Body of pancreas (tissue), 4 donors: ENCODE measurements around the gene ZSCAN10. TPM values are rescaled to one million over a fixed set of nuclear protein-coding genes. Genes with fewer than 3 reads are reported as not detected.

ENCODE experiments used
- ATAC-seq: fragments of 150-250 bp; one replicate; pipeline ENCODE4 v1.9.1; 2016
- DNase-seq, 4 donors: peaks; one replicate each; pipeline ENCODE4 v3.0.0-alpha.2; 2019
- H3K27ac ChIP-seq, 4 donors: fragments of 200-600 bp; sonication (generic); 1 replicate in 3 of 4; 2 replicates in 1 of 4; pipeline versions ENCODE4 v1.5.1 to v1.6.1; 2016 to 2019; ENCODE audit warnings: mild to moderate bottlenecking in 1 of 4, mixed read lengths in 1 of 4, moderate library complexity in 1 of 4
- H3K27me3 ChIP-seq, 2 donors: fragments of 200-600 bp; sonication (generic); one replicate each; pipeline ENCODE4 v1.6.0; 2016; ENCODE audit warnings: mild to moderate bottlenecking in 1 of 2
- H3K36me3 ChIP-seq, 2 donors: fragments of 200-600 bp; sonication (generic); replicated peaks in 1 of 2; 2 replicates each; pipeline ENCODE4 v1.5.1; 2016; ENCODE audit warnings: low read depth in 2 of 2; ENCODE audit not compliant: insufficient read depth in 1 of 2
- H3K4me1 ChIP-seq: fragments of 200-600 bp; sonication (generic); one replicate; pipeline ENCODE4 v1.6.0; 2016
- H3K4me3 ChIP-seq, 2 donors: fragments of 200-600 bp; sonication (generic); 1 replicate in 1 of 2; 2 replicates in 1 of 2; pipeline ENCODE4 v1.5.1; 2016 to 2019
- H3K9me3 ChIP-seq, 3 donors: fragments of 200-600 bp; sonication (generic); 1 replicate in 2 of 3; 2 replicates in 1 of 3; pipeline ENCODE4 v1.5.1; 2016
- POLR2A ChIP-seq, 3 donors: fragments of 450-650 bp; IDR thresholded peaks; one replicate each; pipeline ENCODE4 v1.6.1; 2016; ENCODE audit warnings: antibody characterized with exemption in 3 of 3, mild to moderate bottlenecking in 2 of 3
- WGBS, 2 donors: methylation state at CpG; one replicate each; pipeline ENCODE4 v1.1.5; 2017; 5-methylcytosine and 5-hydroxymethylcytosine counted together
- intact Hi-C: fragments of 100-400 bp; cut with DNase I; formaldehyde crosslinking; loops from one replicate; pipeline ENCODE4 v1.15.1; 2023
- small RNA-seq: library from RNA; depleted of rRNA; stranded (forward); fragments of <200 nt; gene quantifications from one replicate; pipeline ENCODE3, GENCODE V24; 2016
- total RNA-seq, 2 donors: library from RNA; depleted of rRNA; stranded (reverse); fragments of >200 nt; gene quantifications; one replicate each; pipeline ENCODE4 v1.1.0, GENCODE V29; 2016
- TF ChIP-seq, protein P1 (sequence below), 7 experiments: fragments of 450-650 bp in 4 of 7; fragments of 200-600 bp in 3 of 7; sonication (generic) in 3 of 7; IDR thresholded peaks; one replicate each; pipeline ENCODE4 v1.5.1; 2016 to 2019; ENCODE audit warnings: antibody characterized with exemption in 7 of 7

Gene ZSCAN10
- total RNA-seq, 2 donors from 2014 or later: not detected

DNA sequence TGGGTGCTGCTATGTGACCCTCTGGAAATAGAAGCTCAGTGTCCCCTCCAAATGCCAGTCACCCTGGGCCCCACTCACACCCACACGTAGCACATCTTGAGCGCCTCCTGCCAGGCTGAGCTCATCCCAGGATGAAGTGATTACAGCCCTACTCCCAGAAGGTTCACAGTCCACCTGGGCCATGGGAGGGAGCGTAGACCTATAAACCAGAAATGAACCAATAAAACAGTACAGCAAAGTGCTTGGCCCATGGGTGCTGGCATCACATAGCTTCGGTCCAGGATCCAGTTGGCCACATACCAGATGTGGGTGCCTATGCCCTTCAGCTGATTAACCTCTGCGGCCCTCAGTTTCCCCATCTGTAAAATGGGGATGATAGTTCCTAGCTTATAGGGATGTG lies 60.2 kb downstream of the ZSCAN10 start:
- TF ChIP-seq, protein P1, sequence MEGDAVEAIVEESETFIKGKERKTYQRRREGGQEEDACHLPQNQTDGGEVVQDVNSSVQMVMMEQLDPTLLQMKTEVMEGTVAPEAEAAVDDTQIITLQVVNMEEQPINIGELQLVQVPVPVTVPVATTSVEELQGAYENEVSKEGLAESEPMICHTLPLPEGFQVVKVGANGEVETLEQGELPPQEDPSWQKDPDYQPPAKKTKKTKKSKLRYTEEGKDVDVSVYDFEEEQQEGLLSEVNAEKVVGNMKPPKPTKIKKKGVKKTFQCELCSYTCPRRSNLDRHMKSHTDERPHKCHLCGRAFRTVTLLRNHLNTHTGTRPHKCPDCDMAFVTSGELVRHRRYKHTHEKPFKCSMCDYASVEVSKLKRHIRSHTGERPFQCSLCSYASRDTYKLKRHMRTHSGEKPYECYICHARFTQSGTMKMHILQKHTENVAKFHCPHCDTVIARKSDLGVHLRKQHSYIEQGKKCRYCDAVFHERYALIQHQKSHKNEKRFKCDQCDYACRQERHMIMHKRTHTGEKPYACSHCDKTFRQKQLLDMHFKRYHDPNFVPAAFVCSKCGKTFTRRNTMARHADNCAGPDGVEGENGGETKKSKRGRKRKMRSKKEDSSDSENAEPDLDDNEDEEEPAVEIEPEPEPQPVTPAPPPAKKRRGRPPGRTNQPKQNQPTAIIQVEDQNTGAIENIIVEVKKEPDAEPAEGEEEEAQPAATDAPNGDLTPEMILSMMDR (IDR thresholded peaks at IDR 0.05): no peak
- no peak for TF ChIP-seq POLR2A (IDR thresholded peaks at IDR 0.05)
- Histone ChIP-seq H3K36me3 (no peaks in the 10 kb centered on the region), H3K27me3 (no peaks in the 10 kb centered on the region), H3K4me1 (peaks cover 40% of the 10 kb centered on the region), H3K4me3 (no peak overlapping the region), H3K27ac (no peak overlapping the region), H3K9me3 (no peaks in the 10 kb centered on the region)
- no peak for ATAC-seq
- no peak for DNase-seq
- 89 to 94% methylated on average over 5 of the region's 5 CpGs for WGBS, 2 donors
- intact Hi-C loops: no loop called here

Small RNAs within 50 kb of the gene (small RNA-seq; reads per million reads assigned to genes)
- not detected for gene RNU1-22P

Other genes with a start within 250 kb of the ZSCAN10 start
- gene PRSS22, start 241.1 kb downstream of the ZSCAN10 start, total RNA-seq: 10 to 100 TPM in 1 of 2 donors, 1 to 10 TPM in 1; 3.6 to 19.4 TPM
- gene FLYWCH2, start 216.1 kb downstream of the ZSCAN10 start, total RNA-seq: 10 to 100 TPM; 23.6 to 49.1 TPM
- 10 to 100 TPM; 24.6 to 53.7 TPM for gene FLYWCH1, start 187.4 kb downstream of the ZSCAN10 start, total RNA-seq
- gene KREMEN2, start 135.0 kb downstream of the ZSCAN10 start, total RNA-seq: 1 to 10 TPM in 1 of 2 donors, not detected in 1; 6.3 TPM
- 10 to 100 TPM in 1 of 2 donors, 1 to 10 TPM in 1; 8.8 to 13.2 TPM for gene PAQR4, start 129.9 kb downstream of the ZSCAN10 start, total RNA-seq
- under 1 TPM in 1 of 2 donors, not detected in 1; 0.26 TPM for gene PKMYT1, start 118.8 kb downstream of the ZSCAN10 start, total RNA-seq
- 10 to 100 TPM in 1 of 2 donors, 1 to 10 TPM in 1; 4.7 to 11.2 TPM for gene CLDN9, start 86.4 kb downstream of the ZSCAN10 start, total RNA-seq
- under 1 TPM; 0.33 to 0.78 TPM for gene CLDN6, start 81.1 kb downstream of the ZSCAN10 start, total RNA-seq
- gene TNFRSF12A, start 78.9 kb downstream of the ZSCAN10 start, total RNA-seq: 100 to 1,000 TPM; 132 to 229 TPM
- 10 to 100 TPM in 1 of 2 donors, 1 to 10 TPM in 1; 6.9 to 15.3 TPM for gene HCFC1R1, start 75.4 kb downstream of the ZSCAN10 start, total RNA-seq
- gene THOC6, start 75.3 kb downstream of the ZSCAN10 start, total RNA-seq: 10 to 100 TPM; 11.7 to 21.8 TPM
- gene BICDL2, start 62.4 kb downstream of the ZSCAN10 start, total RNA-seq: 100 to 1,000 TPM; 132 to 357 TPM
- under 1 TPM; under 0.01 to 0.99 TPM for gene MMP25, start 52.7 kb downstream of the ZSCAN10 start, total RNA-seq
- 100 to 1,000 TPM; 184 to 238 TPM for gene IL32, start 33.7 kb downstream of the ZSCAN10 start, total RNA-seq
- 10 to 100 TPM; 14.2 to 20.0 TPM for gene ZNF205, start 13.3 kb upstream of the ZSCAN10 start, total RNA-seq
- gene ZNF213, start 35.7 kb upstream of the ZSCAN10 start, total RNA-seq: 10 to 100 TPM; 12.5 to 21.4 TPM
- not detected for gene OR1F1, start 88.9 kb upstream of the ZSCAN10 start, total RNA-seq
- 1 to 10 TPM; 2.0 to 7.0 TPM for gene ZNF200, start 135.9 kb upstream of the ZSCAN10 start, total RNA-seq
- gene MEFV, start 157.3 kb upstream of the ZSCAN10 start, total RNA-seq: under 1 TPM; 0.78 to 0.99 TPM
- gene ZNF263, start 184.2 kb upstream of the ZSCAN10 start, total RNA-seq: 10 to 100 TPM; 19.8 to 31.1 TPM
- gene TIGD7, start 206.1 kb upstream of the ZSCAN10 start, total RNA-seq: 1 to 10 TPM; 2.6 to 4.6 TPM
- gene ZNF75A, start 206.2 kb upstream of the ZSCAN10 start, total RNA-seq: 10 to 100 TPM; 12.9 to 15.3 TPM